C4-2B (cell line): ENCODE results near the gene TMEM267.

Source experiments
- CTCF ChIP-seq: fragments of 450-650 bp; conservative IDR thresholded peaks from 2 replicates; pipeline ENCODE4 v1.5.1; 2017; ENCODE audit warnings: mild to moderate bottlenecking
- ZFX ChIP-seq: fragments of 450-650 bp; IDR thresholded peaks from 2 replicates; pipeline ENCODE4 v1.6.1; 2017

DNA sequence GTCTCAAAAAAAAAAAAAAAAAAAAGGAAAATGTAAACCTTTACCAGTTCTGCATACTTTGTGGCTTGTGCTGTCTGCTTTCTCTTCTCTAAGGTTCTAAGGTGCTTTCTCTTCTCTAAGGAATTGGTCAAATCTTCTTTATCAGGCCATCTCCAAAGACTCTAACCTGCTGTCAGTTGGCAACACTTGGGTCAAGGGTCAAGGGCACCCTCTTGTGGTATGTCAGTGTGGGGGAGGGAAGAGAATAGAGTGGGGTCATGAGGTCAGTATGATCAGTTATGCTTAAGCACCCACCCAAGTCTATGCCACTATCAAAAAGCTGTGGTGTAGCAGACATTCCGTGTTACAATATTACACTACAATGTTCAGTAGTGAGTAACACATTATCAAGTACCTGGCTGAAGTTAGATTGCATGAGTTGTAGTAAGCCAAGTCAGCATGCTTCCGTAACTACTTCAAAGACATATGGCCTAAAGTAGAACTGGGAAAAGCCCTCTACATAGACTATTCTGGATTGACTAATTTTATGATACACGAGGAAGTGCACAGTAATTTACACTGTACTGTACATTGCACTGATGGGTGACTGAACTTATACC lies 46.5 kb downstream of the TMEM267 start:
- TF ChIP-seq CTCF (no peak), ZFX (no peak)
